NCI-H2171 (cell line): ENCODE measurements around the gene M1AP.

Source experiments
- DNase-seq: peaks from one replicate; lab custom pipeline; 2025; lab: John Stamatoyannopoulos, UW

Gene M1AP

DNA sequence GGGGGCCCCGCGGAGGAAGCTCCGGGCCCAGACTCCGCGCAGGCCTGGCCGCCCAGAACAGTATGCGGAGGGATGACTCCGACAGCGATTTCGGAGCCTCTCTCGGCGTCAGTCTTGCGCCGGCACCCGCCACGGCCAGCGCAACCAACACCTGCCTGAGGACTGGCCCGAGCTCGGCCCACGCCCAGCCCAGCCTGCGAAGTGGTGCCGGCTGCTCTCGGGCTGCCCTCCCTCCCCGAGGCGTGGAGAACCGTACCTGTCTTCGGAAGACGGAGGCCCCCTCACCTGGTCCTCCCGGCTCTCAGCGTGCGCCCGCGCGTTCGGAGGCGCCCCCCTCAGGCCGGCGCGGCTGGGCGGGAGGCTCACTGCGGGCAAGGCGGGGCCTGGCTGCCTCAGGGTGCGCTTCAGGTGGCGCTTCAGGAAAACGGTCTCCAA lies at the start of gene M1AP:
TSS of gene M1AP (minus strand) at position 322 of the 435 bp plus-strand sequence. CDS start 8,055 bp downstream, outside the sequence.
- no peak for DNase-seq

- no peak for DNase-seq
Measured at GRCh38 chr2:74696829-74697228, 48.7 kb upstream of the M1AP start.

DNA sequence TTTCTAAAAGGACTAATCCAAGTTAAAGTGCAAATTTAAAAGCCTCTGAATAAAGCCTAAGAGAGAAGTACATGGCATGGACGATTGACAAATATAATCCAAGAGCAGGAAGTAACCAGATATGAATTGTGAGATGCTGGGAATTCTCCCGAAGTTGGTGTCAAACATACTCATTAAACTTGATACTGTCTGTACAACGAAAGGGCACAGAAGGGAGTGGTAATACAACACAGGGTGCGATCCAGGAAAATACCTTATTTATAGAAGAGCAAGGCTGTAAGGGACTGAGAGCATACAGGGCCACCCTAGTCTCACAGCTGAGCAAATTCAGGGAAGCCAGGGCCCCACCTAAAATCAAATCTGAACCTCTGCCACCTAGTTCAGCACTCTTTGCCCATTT lies 47.5 kb upstream of the M1AP start:
- no peak for DNase-seq

DNA sequence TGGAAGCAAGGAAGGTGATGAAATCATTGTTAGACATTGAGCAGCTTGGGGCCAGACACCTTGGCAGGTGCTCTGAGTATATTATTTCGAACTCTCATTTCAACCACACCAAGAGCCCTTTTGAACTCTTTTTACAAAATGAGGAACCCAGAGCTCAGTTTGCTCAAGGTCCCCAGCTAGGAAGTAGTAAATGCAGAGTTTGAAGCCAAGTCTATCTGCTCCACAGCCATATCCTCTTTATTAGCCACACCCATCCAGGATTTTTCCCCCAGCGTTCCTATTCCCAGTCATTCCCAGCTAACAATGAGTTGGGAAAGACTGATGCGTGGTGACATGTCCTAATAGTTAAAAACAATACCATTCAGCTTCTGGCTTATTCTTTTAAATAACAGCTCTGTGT lies 46.2 kb upstream of the M1AP start:
- no peak for DNase-seq

DNA sequence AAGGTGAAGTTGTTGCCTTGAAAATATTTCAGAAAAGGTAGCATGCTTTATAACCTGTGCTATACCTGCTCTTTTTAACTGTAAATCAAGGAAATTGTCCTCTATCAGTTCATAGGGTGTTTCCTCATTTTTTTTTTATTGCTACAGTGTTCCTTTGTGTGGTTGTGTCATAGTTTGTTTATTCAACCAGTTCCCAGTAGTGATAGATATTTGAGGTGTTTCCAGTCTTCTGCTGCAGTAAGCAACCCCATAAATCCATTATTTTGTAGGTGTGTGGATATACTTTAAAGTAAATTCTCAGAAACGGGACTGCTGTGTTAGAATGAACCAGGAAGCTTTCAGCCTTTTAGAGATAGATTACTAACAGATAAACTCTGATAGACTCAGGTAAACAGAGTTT lies 45.5 kb upstream of the M1AP start:
- DNase-seq = no peak

DNA sequence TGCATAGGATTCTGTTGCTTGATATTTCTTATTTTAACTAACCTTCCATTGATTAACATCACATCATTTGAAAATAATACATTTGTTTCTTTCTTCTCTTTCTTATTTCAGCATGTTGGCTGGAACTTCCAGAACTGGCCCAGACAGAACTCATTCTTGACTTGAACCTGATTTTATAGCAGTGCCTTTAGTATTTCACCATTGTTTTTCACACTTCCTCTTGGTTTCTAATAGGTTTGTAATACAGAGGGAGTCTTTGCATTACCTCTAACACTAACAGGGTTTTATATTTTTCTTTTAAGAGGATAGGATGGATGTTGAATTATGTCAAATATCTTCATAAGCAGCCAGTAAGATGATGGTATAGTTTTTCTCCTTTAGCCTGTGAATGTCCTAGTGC lies 45.1 kb upstream of the M1AP start:
- no peak for DNase-seq

DNA sequence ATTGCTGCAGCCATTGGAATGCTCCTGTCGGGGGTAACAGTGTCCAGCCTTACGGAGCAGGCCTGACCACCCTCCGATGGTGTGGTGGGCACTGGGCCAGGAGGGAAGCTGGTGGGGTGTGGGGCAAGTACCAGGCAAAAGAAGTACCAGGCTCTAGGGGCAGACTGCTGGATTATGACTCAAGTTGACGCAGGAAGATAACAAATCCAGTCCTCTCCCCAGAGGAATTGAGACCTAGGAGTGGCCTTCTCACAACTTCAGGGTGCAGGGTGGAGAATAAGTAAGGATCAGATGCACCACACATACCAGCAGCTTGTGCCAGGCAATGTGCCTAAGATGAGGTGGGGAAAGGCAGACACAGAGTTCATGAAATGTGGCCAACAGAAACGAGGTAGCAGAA lies 43.8 kb upstream of the M1AP start:
- no peak for DNase-seq

GRCh38 chr2:74690571-74690970 lies 42.4 kb upstream of the M1AP start:
- DNase-seq = peak; percentile 36

GRCh38 chr2:74689671-74690070 lies 41.5 kb upstream of the M1AP start:
- DNase-seq = no peak

GRCh38 chr2:74688881-74689280 lies 40.8 kb upstream of the M1AP start:
- DNase-seq = no peak

GRCh38 chr2:74685408-74685807 lies 37.3 kb upstream of the M1AP start:
- DNase-seq = no peak

- DNase-seq = no peak
Measured at GRCh38 chr2:74682501-74682900, 34.4 kb upstream of the M1AP start.

DNA sequence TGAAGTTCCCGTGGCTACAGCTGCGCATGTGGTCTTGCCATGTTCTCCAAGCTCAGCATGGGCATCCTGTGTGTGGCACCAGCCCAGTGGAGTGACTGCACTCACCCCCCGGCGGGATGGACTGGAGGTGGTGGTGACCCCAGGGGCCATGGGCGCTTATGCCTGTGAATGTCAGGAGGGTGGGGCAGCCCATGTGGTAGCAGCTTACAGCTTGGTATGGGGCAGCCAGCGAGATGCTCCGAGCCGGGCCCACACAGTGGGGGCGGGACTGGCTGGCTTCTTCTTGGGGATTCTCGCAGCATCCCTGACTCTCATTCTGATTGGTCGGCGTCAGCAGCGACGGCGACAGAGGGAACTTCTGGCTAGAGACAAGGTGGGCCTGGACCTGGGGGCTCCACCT lies 31.5 kb upstream of the M1AP start:
- DNase-seq = no peak

GRCh38 chr2:74676331-74676730 lies 28.2 kb upstream of the M1AP start:
- DNase-seq = no peak

GRCh38 chr2:74675090-74675489 lies 27.0 kb upstream of the M1AP start:
- no peak for DNase-seq

DNA sequence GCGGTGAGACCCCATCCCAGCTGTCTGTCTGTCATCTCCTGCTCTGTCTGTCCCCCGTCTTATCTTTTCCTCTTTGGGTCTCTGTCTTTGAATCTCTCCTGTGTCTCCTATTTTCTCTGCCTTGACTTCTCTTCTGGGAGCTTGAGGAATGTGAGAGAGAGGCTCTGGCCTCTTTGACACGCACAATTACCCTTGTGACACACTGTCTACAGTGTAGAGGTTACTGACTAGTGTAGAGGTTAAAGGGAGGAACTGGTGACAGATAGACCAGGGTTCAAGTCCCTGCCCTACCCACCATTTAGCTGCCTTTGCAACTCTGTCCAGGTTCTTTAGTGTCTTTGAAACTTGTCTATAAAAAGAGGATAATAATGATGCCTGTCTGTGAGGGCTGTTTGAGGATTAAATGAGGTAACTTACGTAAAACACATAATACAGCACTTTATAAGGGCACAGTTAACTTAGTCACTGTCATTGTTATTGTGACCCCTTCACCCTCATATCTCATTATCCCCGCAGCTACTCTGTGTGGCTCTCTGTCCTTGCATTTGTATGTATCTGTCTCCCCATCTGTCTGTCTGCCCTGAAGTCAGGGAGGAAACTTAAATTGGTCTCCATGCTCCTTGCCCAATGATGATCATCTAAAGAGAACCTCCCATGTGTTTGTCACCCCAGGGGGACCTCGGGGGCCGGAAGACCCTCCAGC lies 25.8 kb upstream of the M1AP start:
- DNase-seq = no peak

DNA sequence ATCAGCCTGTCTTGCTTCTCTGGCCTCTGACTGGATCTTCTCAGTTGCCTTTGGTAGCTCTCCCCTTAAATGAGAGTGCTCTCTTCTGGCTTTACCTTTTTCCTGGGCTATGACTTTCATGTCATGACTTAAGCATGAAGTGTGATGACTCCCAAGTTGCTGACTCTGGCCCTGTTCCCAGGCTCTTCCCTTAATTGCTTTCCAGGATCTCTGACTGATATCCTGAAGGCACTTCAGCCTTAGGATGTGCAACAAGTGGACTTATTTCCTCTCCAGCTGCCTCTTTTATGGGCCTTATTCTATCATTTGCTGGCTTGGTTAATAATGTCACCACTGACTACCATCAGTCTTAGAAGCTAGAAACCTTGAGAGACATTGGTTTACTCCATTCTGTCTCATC lies 23.3 kb upstream of the M1AP start:
- no peak for DNase-seq

DNA sequence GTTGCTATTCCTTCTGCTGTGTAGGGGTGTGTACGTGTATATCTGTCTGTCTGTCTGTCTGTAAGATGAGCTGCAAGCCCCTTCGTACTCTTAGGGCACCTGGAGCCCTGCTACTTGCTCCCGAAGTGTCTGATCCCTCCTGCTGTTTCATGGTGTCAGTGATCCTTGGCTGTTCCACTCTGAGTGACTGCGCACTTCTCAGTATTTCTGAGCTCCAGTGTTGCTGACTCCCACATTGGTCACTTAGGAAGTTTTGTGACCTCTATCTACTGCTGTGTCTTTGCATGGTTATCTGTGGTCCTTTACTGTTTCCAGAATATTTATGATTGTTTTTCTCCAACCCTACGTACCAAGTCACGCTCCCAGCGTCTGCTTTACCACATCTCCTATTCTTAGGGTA lies 22.1 kb upstream of the M1AP start:
- no peak for DNase-seq

DNA sequence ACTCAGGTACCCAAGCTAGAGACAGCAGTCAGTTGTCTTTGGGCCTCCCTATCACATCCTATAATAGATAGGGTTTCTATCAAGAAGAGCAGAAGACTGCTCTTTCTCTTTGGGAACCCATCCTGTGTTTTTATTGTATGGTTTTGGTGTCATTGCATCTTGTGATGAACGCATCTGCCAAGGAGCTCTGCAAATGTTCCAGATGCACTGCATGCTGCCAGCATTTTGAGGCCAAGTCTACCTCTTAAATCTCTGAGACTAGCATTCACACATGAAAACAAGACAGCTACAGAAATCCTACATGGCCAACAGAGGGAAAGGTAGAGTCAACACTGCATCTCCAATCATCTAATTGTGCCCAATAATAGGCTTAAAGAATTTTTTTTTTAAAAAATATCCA lies 20.0 kb upstream of the M1AP start:
- DNase-seq = no peak

DNA sequence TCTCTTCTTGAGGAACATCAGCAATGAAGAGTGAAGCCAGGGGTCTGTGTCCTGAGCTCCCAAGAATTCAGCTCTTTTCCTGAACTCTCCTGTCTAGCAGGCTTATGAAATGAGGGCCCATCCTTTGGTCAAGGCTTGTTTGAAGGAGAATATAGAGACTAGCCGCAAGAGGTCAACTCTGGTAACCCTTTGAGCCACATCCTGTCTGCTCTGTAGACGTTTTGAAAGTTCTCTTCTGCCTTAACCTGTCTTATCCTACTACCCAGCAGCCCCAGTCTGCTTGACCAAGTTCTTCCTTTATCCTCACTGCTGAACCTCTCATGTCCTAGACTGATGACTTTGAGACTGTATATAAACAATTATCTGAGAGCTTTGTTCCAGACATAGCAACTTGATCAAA lies 11.3 kb upstream of the M1AP start:
- DNase-seq = no peak

DNA sequence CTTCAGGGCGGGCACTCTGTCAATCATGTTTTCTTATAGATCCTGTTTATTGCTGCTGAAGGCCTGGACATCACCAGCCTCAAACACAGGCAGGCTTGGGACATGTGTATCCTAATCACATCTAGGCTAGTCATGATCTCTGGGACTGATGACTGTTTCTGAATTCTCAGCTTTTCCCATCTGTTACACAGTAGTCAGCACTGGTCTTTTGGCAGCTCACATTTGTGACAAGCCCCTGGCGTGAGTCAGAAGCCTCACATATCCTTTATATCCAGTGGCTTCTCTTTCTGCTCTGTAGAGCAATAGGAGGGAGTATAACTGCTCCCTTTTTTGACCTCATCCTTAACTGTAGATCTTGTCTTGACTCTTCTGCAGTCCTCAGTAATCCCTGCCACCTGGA lies 10.4 kb upstream of the M1AP start:
- no peak for DNase-seq

DNA sequence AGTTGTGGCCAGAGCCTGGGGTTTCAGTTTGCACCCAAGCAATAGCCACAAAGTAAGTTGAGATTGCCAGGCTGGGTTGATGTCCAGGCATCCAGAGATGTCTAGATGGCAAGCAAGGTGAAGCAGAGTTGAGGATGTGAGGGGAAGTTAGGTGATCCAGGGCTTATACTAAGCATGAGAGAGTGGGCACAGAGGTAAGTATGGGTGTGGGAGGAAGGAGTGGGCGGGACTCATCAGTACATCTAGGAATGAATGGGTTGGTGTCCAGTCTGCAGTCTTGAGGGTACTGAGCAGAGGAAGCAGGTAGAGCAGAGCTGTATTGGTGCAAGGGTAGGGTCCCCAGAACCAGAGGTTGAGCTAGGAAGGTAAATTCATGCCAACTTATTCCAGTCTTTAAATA lies 7.4 kb upstream of the M1AP start:
- DNase-seq = no peak

GRCh38 chr2:74653985-74654882 lies 6.1 kb upstream of the M1AP start, which contains the start of gene SEMA4F:
Gene SEMA4F, plus strand, starts transcription at chr2:74654247. Its CDS starts 130 bp downstream, at chr2:74654377.
- DNase-seq = peak; percentile 93
